KMS-11 (cell line): ENCODE measurements around the gene PBX3.

ENCODE experiments used
- H2AFZ ChIP-seq: fragments of 200-600 bp; sonication (generic); 2 replicates; pipeline ENCODE4 v1.6.1; 2016; ENCODE audit warnings: antibody characterized with exemption, mixed run types, low read depth
- H3K27ac ChIP-seq: fragments of 200-600 bp; sonication (generic); 2 replicates; pipeline ENCODE4 v1.6.1; 2016; ENCODE audit warnings: mild to moderate bottlenecking, mixed run types
- H3K27me3 ChIP-seq: fragments of 200-600 bp; sonication (generic); 2 replicates; pipeline ENCODE4 v1.6.1; 2017; ENCODE audit warnings: mild to moderate bottlenecking, low read depth, mixed run types, moderate library complexity; ENCODE audit not compliant: insufficient read depth
- H3K36me3 ChIP-seq: fragments of 200-600 bp; sonication (generic); 2 replicates; pipeline ENCODE4 v1.6.1; 2017; ENCODE audit warnings: mild to moderate bottlenecking, mixed run types; ENCODE audit not compliant: insufficient read depth
- H3K4me1 ChIP-seq: fragments of 200-600 bp; sonication (generic); 2 replicates; pipeline ENCODE4 v1.6.1; 2016; ENCODE audit warnings: mild to moderate bottlenecking, low read depth, mixed run types; ENCODE audit not compliant: poor library complexity, severe bottlenecking
- H3K4me2 ChIP-seq: fragments of 200-600 bp; sonication (generic); 2 replicates; pipeline ENCODE4 v1.7.0; 2016; ENCODE audit warnings: mild to moderate bottlenecking, mixed run types
- H3K4me3 ChIP-seq: fragments of 200-600 bp; sonication (generic); IDR thresholded peaks from 2 replicates; pipeline ENCODE4 v1.6.1; 2017; ENCODE audit warnings: low read depth, low read length, mixed read lengths; ENCODE audit not compliant: insufficient read depth
- H3K79me2 ChIP-seq: fragments of 200-600 bp; sonication (generic); 2 replicates; pipeline ENCODE4 v1.6.1; 2016; ENCODE audit warnings: low read depth, mixed run types; ENCODE audit not compliant: insufficient read depth
- H3K9ac ChIP-seq: fragments of 200-600 bp; sonication (generic); 2 replicates; pipeline ENCODE4 v1.6.1; 2016; ENCODE audit warnings: mild to moderate bottlenecking, mixed run types
- H4K20me1 ChIP-seq: fragments of 200-600 bp; sonication (generic); 2 replicates; pipeline ENCODE4 v1.6.1; 2016; ENCODE audit warnings: mild to moderate bottlenecking, mixed run types; ENCODE audit not compliant: insufficient read depth
- TF ChIP-seq, protein P1 (sequence below): fragments of 200-600 bp; sonication (generic); conservative IDR thresholded peaks from 2 replicates; pipeline ENCODE4 v1.6.1; 2017; ENCODE audit warnings: low read depth, mild to moderate bottlenecking, antibody characterized with exemption, low read length, moderate library complexity, mixed read lengths

PBX3 gene

DNA sequence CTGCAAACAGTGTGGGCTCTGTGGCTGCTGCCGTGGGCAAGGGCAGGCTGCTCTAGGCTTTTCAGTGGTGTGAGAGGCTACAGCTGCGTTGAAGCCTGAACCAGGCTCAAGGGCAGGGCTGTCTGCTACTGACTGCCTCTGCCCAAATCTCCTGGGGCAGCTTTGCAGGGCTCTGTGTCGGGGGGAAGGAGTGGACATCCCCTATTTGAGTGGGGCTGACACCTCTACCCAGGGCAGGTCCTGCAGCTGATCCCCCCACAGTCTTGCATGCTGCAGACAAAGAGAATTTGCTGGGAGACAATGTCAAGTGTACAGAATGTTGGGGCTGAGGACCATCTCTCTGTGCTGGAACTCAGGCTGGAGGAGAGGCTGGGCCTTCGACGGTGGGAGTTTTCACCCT lies 240.2 kb downstream of the PBX3 start:
- Histone ChIP-seq H3K9ac (no peak overlapping the region), H3K36me3 (no peaks in the 10 kb centered on the region), H3K79me2 (no peaks in the 10 kb centered on the region), H2AFZ (no peak overlapping the region), H4K20me1 (no peaks in the 10 kb centered on the region), H3K27me3 (no peaks in the 10 kb centered on the region), H3K27ac (no peak overlapping the region), H3K4me1 (no peaks in the 10 kb centered on the region), H3K4me2 (no peak overlapping the region), H3K4me3 (no peak overlapping the region)
- TF ChIP-seq, protein P1, sequence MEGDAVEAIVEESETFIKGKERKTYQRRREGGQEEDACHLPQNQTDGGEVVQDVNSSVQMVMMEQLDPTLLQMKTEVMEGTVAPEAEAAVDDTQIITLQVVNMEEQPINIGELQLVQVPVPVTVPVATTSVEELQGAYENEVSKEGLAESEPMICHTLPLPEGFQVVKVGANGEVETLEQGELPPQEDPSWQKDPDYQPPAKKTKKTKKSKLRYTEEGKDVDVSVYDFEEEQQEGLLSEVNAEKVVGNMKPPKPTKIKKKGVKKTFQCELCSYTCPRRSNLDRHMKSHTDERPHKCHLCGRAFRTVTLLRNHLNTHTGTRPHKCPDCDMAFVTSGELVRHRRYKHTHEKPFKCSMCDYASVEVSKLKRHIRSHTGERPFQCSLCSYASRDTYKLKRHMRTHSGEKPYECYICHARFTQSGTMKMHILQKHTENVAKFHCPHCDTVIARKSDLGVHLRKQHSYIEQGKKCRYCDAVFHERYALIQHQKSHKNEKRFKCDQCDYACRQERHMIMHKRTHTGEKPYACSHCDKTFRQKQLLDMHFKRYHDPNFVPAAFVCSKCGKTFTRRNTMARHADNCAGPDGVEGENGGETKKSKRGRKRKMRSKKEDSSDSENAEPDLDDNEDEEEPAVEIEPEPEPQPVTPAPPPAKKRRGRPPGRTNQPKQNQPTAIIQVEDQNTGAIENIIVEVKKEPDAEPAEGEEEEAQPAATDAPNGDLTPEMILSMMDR = no peak

DNA sequence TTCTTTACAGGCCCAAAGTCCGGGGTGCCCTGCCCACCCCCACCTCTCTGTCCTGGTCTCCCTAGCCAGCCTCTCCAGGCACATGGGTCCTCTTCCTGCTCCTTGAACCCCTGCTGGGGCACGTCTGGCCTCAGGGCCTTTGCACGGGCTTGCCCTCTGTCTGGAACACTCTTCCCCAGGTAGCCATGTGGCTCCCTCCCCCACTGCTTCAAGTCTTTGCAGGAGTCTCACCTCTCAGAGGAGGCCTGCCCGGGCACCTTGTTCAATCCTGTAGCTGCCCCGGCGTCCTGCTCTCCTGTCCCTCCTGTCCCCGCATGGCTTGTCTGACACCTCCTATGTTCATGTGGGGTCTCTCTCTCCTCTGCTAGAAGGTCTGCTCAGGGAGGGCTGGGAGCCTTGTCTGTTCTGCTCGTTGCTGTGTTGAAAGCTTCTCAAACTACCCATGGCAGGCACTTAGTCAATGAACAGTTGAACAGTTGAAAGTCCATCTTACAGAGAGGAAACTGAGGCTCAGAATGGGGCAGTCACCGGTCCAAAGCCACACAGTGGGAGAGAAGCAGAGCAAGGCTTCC lies 241.4 kb downstream of the PBX3 start:
- Histone ChIP-seq H3K36me3 (no peaks in the 10 kb centered on the region), H4K20me1 (no peaks in the 10 kb centered on the region), H3K4me3 (no peak overlapping the region), H3K9ac (no peak overlapping the region), H3K27ac (no peak overlapping the region), H3K4me1 (no peaks in the 10 kb centered on the region), H2AFZ (no peak overlapping the region), H3K27me3 (no peaks in the 10 kb centered on the region), H3K4me2 (no peak overlapping the region), H3K79me2 (no peaks in the 10 kb centered on the region)
- TF ChIP-seq, protein P1 = no peak

DNA sequence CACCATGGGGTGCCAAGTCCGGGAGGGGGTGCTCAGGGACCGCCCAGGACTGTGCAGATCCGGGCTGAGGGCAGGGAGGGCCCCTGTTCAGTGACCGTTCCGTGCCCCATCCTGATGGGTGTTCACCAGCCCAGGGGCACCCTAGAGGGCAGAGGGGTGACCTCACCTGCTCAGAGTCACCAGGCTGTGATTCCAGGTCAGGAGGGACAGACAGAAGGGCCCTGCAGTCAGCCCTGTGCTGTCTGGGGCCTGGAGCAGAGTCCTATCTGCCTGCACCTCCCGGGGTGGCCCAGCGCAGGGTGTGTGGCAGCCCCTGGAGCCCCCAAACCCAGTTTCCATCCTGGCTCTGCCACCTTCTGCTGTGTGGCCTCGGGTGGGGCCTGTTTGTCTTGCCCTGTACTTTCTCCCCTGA lies 241.9 kb downstream of the PBX3 start:
- no peaks in the 10 kb centered on the region for H3K4me1 ChIP-seq
- no peaks in the 10 kb centered on the region for H3K79me2 ChIP-seq
- TF ChIP-seq, protein P1 = no peak
- no peak overlapping the region for H3K9ac ChIP-seq
- no peaks in the 10 kb centered on the region for H4K20me1 ChIP-seq
- H3K27me3 ChIP-seq = no peaks in the 10 kb centered on the region
- H3K36me3 ChIP-seq = no peaks in the 10 kb centered on the region
- no peak overlapping the region for H3K27ac ChIP-seq
- H3K4me2 ChIP-seq = no peak overlapping the region
- H2AFZ ChIP-seq = no peak overlapping the region
- H3K4me3 ChIP-seq = no peak overlapping the region

DNA sequence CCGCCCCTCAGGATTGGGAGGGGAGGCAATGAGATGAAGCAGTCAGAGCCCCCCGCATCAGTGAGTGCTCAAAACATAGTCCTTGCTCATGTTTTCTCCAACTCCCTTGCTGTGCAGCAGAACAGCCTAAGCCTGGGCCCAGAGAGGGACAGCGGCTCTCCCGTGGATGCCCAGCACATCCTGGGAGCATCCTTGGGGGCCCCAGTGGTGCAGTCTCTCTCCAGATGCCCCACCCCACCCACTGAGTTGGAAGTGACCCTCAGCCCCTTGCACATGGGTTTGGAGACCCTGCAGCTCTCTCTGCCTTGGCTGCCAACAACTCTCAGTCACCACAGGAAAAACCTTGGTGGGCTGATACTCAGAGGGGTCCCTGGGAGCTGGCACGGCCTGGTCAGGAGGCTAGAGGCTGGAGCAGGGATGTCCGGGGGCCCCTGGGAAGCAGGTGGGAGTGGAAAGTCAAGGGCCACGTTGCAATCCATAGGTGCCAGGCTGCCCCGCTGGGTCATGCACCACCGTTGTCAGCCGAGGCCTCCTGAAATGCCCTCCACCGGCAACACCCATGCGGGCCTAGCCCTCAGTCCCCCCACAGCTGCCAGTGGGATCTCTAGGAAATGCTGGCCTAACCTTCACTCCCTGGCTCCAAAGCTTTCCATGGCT lies 242.5 kb downstream of the PBX3 start:
- no peak overlapping the region for H2AFZ ChIP-seq
- no peaks in the 10 kb centered on the region for H3K4me1 ChIP-seq
- TF ChIP-seq, protein P1 = no peak
- H3K27ac ChIP-seq = no peak overlapping the region
- no peak overlapping the region for H3K9ac ChIP-seq
- H4K20me1 ChIP-seq = no peaks in the 10 kb centered on the region
- H3K27me3 ChIP-seq = no peaks in the 10 kb centered on the region
- no peaks in the 10 kb centered on the region for H3K36me3 ChIP-seq
- H3K4me3 ChIP-seq = no peak overlapping the region
- no peaks in the 10 kb centered on the region for H3K79me2 ChIP-seq
- H3K4me2 ChIP-seq = no peak overlapping the region
